Fibroblast of mammary gland (primary cell): ENCODE measurements around the gene DOP1B.
A peak's percentile ranks its signal among the peaks of the same experiment; 100 is the strongest.

ENCODE experiments used
- DNase-seq: peaks from one replicate; pipeline ENCODE4 v3.0.0-alpha.2; 2010; ENCODE audit warnings: low read depth
- H3K4me3 ChIP-seq: 2 replicates; pipeline ENCODE4 v1.5.1; 2011; ENCODE audit warnings: low read depth, mild to moderate bottlenecking, low read length, moderate library complexity; ENCODE audit not compliant: control insufficient read depth
- CTCF ChIP-seq: conservative IDR thresholded peaks from 2 replicates; pipeline ENCODE4 v1.5.1; 2011; ENCODE audit warnings: low read depth, low read length, inconsistent platforms; ENCODE audit not compliant: control insufficient read depth, insufficient read depth

Gene DOP1B

DNA sequence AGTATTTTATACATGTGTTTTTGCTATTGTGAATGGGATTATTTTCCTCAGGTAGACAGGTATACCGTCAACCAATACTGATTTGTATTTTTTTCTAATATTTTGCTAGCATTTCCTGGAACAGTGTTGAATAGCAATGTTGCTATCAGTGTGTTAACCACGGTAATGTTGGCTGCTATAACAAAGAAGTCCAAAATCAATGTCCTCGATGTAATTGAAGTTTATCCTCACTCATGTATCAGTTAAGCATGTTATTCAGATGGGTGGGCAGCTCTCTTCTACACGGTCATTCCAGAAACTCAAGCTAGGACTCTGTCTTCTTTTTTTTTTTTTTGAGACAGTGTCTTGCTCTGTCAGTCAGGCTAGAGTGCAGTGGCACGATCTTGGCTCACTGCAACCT is 24.3 kb downstream of the DOP1B start:
- H3K4me3 ChIP-seq, result no peak overlapping the region
- DNase-seq, result no peak
- no peak for TF ChIP-seq CTCF

- no peak overlapping the region for H3K4me3 ChIP-seq
- no peak for TF ChIP-seq CTCF
- DNase-seq, result peak; percentile 34
Observed at GRCh38 chr21:36183144-36183795, 26.6 kb downstream of the DOP1B start.

GRCh38 chr21:36184545-36184944 is 27.9 kb downstream of the DOP1B start:
- DNase-seq, result no peak
- H3K4me3 ChIP-seq, result no peak overlapping the region
- no peak for TF ChIP-seq CTCF

DNA sequence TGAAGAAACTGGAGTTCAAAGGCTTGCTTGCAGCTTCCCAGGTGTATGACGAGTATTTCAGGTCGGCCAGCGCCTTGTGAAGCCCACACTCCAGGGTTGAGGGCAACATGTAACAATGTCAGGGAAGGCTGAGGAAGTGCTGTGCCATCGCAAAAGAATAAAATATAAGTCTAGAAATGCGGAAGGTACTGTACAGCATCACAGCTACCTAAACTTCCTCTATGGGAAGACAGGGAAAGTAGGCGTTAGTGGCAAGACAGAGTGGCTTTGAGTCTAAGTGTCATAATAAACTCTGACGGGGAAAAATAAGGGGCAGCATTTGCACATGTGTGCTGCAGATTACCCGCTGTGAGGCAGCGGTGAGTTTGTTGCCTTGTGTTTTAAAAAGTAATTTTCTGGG is 28.9 kb downstream of the DOP1B start:
- H3K4me3 ChIP-seq, result no peak overlapping the region
- no peak for DNase-seq
- no peak for TF ChIP-seq CTCF

- peak; percentile 15 for DNase-seq
- H3K4me3 ChIP-seq, result no peak overlapping the region
- no peak for TF ChIP-seq CTCF
Observed at GRCh38 chr21:36186081-36186480, 29.5 kb downstream of the DOP1B start.

DNA sequence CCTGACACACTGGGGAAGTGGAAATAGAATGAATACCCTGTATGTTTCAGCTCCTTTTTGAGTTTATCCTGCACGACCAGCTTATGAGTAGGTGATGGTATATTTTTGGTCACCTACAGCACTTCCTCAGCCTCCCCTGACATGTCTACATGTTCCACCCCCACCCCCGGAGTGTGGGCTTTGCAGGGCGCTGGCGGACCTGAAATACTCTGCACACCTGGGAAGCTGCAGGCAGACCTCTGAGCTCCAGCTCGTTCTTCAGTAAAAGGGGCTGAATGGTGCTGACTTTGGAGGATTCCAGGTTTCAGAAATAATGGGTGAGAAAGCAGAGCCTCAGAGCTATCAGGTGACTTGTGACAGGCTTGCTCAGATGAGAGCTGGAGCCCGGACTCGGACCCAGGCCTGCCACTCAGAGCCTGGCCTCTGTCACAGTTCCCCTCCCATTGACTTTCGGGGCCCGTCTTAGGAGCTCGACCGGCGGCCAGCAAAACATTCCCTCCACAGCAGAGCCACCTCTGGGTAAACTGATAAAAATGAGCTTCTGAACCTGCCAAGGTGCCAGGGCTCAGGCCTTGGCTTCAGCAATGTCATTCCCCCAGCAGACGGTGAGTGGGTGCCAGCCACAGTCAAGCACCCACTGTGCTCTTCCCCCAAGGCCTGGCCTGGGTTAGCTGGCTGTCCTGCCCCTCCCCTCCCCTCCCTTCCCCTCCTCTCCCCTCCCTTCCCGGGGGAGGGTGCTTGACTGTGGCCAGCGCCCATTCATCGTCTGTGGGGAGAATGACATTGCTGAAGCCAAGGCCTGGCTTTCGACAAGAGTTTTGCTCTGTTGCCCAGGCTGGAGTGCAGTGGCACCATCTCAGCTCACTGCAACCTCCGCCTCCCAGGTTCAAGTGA is 30.1 kb downstream of the DOP1B start:
- DNase-seq, result no peak
- TF ChIP-seq CTCF, result no peak
- H3K4me3 ChIP-seq, result no peak overlapping the region
